Right renal cortex interstitium (tissue), 3 donors: ENCODE results near the gene TAL1. TPM values are rescaled to one million over a fixed set of nuclear protein-coding genes. Genes with fewer than 3 reads are reported as not detected.

Source experiments
- DNase-seq, 3 donors: peaks; one replicate each; pipeline ENCODE4 v3.0.0-alpha.2; 2013; ENCODE audit warnings: low read depth in 3 of 3, low spot score in 2 of 3
- polyA plus RNA-seq, 3 donors: library from polyadenylated mRNA; unstranded; fragments of 120-200 nt; gene quantifications; one replicate each; pipeline ENCODE4 v1.2.1, GENCODE V29; 2013; ENCODE audit not compliant: insufficient read length in 3 of 3

TAL1 gene
- polyA plus RNA-seq, 3 donors = 3.9 to 4.9 (median 4.1) TPM

GRCh38 chr1:47229886-47230691 is 1.9 kb downstream of the TAL1 start:
- DNase-seq = no peak

DNA sequence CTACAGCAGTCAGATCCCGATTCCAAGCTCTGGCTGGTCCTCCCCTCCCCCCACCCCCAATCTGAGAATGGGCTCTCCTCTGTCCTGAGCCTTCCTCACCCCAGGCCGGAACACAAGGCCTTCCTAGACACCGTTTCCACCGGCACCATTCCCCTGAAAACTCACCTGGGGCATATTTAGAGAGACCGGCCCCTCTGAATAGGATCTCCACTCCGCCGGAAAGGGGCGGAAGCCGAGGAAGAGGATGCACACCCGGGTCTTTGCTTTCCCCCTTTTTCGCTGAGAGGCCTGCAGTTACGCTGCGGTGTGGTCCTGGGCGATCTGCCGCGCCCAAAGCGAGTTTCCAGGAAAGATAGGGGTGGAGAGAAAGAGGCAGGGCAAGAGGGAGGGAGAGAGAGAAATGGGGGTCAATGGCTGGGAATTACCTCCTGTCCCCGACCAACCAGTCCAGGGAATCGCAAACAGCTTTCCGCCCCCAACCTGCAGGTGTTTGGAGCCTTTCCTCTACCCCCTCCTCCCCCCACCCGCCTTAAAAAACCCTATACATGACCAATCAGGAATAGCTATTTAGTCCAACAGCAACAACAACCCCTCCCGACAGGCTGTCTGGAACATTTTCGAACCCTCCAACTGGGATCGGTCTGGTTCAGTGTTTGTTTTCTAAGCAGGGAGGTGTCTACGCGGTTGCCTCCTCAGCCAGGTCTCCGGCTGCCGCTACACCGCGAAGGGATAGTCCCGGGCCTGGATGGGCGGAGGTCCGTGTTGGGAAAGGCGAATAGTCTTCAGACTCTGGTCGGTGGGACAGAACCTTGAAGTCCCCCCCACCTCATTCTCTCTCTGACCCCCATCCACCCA is 2.8 kb downstream of the TAL1 start:
- DNase-seq = no peak

- no peak for DNase-seq
These were observed 3.4 kb downstream of the TAL1 start for GRCh38 chr1:47228644-47229030.

GRCh38 chr1:47227341-47228232 is 4.4 kb downstream of the TAL1 start:
- no peak for DNase-seq

DNA sequence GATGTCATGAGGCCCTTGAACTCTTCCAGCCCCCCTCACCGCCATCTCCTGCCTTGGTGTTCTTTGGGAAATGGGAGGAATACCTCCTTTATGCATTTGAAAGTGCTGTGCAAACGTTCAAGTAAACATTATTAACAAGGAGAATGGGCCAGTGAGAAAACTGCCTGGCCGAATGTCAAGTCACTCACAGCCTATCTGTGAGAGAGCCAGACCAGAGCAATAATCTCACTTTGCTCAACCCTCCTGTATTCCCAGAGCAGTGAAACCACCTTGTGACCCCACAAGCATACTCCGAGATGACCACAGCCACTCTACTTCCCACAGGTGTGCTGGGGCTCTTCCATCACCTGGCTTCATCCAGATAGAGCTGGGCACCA is 5.2 kb downstream of the TAL1 start:
- no peak for DNase-seq

DNA sequence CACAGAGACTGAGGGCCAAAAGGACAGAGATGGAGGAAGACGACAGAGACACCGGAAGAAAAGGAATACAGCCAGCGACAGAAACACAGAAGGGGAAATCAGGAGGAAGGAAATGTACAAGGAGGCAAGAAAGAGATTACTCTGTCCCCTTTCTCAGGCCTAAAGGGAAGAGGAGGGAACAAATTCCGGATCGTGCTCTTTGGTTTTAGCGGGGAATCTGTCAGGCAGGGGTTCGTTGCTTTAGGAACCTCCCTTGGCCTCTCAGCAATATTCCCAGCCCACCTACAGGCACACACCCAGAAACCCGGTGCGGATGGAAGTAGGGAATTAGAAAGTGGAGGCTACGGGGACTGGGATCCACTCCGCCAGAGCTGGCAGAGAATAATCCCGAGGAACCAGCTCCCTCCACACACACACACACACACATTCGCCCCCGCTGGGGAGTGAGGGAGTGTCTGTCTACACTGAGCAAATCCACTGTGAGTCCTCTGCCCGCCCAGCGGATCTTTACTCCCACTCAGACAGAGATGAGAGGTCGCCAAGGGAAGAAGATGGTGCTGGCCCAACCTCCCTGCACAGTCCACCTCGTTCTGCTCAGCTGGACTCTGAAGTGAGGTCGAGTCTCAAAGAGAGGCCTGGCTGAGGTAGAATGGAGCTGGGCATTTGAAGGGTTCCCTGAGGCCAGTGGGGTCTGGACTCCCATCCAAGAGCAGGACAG is 5.7 kb downstream of the TAL1 start:
- DNase-seq = no peak

DNA sequence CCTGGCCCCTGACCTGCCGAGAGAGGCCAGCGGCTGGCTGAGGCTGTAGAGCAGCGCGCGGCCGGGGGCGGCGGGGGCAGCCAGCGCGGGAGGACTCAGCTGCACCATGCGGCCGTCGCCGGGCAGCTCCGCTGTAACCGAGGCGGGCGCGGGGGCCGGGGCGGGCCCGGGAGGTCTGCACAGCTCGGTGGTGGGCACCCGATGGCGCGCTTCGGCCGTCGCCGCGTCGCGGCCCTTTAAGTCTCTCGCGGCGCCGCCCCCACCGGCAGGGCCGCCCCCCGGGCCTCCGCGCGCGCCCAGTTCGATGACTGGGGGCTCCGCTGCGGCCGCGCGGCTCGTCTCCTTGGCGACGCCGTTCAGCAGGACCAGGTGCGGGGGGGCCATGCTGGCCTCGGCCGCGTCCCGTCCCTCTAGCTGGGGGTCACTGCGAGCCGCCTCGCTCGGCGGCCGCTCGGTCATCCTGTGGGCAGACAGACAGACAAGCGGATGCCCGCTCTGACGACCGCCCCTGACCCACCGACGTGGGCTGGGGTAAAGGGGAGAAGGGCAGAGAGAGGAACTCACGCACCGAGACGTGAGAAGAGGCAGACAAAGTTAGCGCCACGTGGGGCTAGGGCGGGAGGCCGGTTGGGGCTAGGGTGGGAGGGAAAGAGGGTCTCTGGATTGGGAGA is 6.5 kb downstream of the TAL1 start:
- no peak for DNase-seq

GRCh38 chr1:47224676-47225399 is 7.2 kb downstream of the TAL1 start:
- DNase-seq = no peak

DNA sequence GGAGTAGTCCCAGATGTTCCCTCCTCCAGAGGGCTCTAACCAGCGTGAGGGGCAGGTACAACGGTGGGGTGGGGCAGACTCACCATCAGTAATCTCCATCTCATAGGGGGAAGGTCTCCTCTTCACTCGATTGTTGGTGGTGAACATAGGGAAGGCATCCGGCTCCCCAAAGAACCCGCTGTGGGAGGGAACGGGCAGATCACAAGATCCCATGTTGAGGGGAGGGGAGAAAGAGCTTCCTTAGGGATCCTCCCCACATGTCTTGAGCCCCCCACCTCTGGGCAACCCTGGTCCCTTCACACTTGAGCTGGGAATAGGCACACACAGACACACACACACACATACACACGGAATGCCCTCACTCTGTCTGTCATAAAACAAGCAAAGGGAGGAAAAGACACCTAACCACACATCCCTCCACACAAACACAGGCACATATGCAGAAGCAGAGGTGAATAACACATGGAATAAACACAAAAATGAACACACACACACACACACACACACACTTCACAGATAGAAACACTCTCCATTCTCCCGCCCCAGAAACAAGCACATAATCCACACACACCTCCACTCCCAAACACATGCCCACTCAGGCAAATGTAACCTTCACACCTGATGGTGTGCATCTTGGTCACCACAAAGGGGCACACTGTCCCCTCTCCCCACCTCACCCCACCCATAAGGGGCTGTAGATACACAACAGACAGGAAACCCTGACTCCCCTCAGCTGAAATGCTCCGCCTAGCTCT is 7.9 kb downstream of the TAL1 start:
- no peak for DNase-seq

GRCh38 chr1:47223174-47223920 is 8.7 kb downstream of the TAL1 start:
- DNase-seq = no peak

GRCh38 chr1:47222476-47222875 is 9.5 kb downstream of the TAL1 start:
- no peak for DNase-seq

DNA sequence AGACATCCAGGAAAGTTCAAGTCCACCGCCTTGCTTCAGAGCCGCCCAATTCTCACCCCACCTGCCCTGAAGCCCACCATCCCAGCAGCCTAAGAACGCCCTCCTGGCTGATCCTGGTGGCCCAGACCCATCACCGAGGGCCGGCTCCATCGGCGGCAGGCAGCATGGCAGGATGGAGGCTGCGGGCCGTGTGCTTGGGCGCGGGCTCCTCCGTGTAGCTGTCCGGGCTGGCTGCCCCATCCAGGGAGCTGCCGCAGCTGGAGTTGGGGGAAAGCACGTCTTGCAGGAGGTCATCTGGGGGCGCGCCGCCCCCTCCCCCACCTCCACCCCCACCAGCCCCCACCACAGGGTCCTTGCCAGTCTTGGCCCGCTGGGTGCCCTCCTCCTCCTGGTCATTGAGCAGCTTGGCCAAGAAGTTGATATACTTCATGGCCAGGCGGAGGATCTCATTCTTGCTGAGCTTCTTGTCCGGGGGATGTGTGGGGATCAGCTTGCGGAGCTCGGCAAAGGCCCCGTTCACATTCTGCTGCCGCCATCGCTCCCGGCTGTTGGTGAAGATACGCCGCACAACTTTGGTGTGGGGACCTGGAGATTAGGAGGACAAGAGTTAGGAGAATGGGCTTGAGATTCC is 12.3 kb downstream of the TAL1 start:
- DNase-seq = no peak

GRCh38 chr1:47219001-47219400 is 13.0 kb downstream of the TAL1 start:
- no peak for DNase-seq

DNA sequence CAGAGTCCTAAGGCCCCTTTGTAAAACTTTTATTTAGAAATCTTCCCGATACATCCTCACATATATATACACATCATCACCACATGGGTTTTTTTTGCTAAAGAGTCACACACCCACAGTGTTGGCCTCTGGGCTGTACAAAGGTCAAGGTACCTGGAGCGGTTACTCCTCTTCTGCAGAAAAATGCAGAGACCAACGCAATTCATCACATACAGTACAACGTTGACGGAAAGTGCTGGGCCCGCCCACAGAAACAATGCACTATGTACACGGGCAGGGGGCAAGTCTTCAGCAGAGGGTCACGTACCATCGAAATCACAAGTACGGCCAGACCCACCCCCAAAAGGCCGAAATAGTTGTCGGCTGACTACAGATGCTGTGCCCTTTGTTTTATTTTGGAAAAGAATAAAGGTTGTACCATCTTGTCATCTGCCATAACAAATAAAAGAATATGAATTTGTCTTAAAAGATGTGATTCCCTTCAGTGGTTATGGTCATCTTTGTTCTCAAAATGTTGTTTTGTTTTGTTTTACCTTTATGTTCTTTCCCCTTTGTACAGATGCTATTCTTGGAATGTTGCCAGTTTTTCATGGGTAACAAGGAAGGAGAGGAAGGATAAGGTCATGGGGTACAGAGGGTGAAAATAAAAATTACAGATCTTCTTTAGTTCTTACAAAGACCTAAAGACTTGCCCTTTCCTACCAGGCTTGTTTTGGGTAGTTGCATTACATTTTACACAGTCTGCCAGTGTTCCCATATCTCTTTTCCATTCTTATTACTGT is 15.6 kb downstream of the TAL1 start:
- no peak for DNase-seq

DNA sequence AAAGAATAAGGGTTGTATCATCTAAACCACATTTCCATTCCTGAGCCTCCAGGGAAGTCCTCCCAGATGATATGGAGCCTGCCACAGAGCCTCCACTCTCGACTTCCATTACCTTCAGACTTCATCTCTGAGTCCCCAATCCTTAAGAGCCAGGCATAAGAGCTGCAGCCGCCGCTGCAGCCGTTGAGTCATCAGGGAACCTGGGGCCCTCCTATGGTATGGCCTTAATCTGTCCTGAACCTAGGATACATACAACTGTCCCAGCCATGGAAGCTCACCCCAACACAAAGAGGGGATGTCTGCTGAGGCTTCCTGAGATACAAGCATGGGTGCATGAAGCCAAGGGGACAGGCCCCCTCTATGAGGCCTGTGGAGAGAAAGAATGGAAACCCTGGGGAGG is 16.3 kb downstream of the TAL1 start:
- DNase-seq = no peak

GRCh38 chr1:47214549-47214948 is 17.5 kb downstream of the TAL1 start:
- DNase-seq = no peak
